ENCODE results near the gene CCNQ.

CCNQ gene

GRCh38 chrX:153633607-153634180 lies 34.8 kb upstream of the CCNQ start:
- H3K9ac ChIP-seq (ENCODE audit: low read length) = no peak overlapping the region
- H3K4me1 ChIP-seq (ENCODE audit: control insufficient read depth, insufficient read depth, low read length) = no peaks in the 10 kb centered on the region
- H3K27me3 ChIP-seq (ENCODE audit: control insufficient read depth, insufficient read depth, low read length) = peaks cover 3% of the 10 kb centered on the region
- no peak overlapping the region for H3K27ac ChIP-seq (ENCODE audit: low read depth, low read length)
- H3K36me3 ChIP-seq (ENCODE audit: control insufficient read depth, insufficient read depth, low read length) = no peaks in the 10 kb centered on the region
- no peak overlapping the region for H3K4me3 ChIP-seq (ENCODE audit: low read length)

DNA sequence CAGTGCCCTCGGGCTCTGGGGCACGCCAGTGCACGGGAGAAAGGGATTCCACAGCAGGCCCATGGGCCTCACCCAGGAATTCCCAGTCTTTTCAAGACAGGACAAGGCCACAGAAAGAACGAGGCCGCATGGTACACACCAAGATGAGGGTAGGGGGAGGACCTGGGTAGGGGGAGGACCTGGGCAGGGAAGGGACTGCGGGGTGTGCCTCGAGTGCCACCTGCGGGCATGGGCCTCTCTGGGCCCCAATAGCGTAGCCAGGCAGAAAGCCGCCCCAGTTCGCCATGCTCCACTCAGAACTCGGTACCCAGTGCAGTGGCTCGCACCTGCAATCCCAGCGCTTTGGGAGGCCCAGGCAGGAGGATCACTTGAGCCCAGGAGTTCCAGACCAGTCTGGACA lies 34.1 kb upstream of the CCNQ start:
- no peak overlapping the region for H3K4me3 ChIP-seq (ENCODE audit: low read length)
- H3K36me3 ChIP-seq (ENCODE audit: control insufficient read depth, insufficient read depth, low read length) = no peaks in the 10 kb centered on the region
- no peak overlapping the region for H3K27ac ChIP-seq (ENCODE audit: low read depth, low read length)
- peaks cover 3% of the 10 kb centered on the region for H3K27me3 ChIP-seq (ENCODE audit: control insufficient read depth, insufficient read depth, low read length)
- no peak overlapping the region for H3K9ac ChIP-seq (ENCODE audit: low read length)
- no peaks in the 10 kb centered on the region for H3K4me1 ChIP-seq (ENCODE audit: control insufficient read depth, insufficient read depth, low read length)

DNA sequence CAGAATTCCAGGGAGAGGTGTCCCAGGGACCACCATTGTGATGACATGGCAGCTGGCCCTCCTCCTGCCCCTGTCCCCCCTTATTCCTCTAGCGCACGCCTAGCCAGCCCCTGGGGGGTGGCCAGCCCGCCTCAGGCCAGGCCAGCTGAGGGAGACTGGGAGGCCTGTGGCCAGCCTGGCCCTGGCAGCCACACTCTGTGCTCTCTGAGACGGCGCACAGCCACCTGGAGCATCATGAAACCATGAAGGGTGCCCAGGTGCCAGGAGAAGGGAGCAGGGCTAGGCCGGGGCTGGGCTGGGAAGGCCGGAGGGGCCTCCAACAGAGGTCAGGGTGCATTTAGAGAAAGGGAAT lies 33.6 kb upstream of the CCNQ start:
- H3K27me3 ChIP-seq (ENCODE audit: control insufficient read depth, insufficient read depth, low read length) = peaks cover 3% of the 10 kb centered on the region
- H3K27ac ChIP-seq (ENCODE audit: low read depth, low read length) = no peak overlapping the region
- no peaks in the 10 kb centered on the region for H3K4me1 ChIP-seq (ENCODE audit: control insufficient read depth, insufficient read depth, low read length)
- H3K9ac ChIP-seq (ENCODE audit: low read length) = no peak overlapping the region
- no peaks in the 10 kb centered on the region for H3K36me3 ChIP-seq (ENCODE audit: control insufficient read depth, insufficient read depth, low read length)
- no peak overlapping the region for H3K4me3 ChIP-seq (ENCODE audit: low read length)

- H3K4me3 ChIP-seq (ENCODE audit: low read length) = no peak overlapping the region
- no peaks in the 10 kb centered on the region for H3K4me1 ChIP-seq (ENCODE audit: control insufficient read depth, insufficient read depth, low read length)
- no peaks in the 10 kb centered on the region for H3K36me3 ChIP-seq (ENCODE audit: control insufficient read depth, insufficient read depth, low read length)
- H3K27me3 ChIP-seq (ENCODE audit: control insufficient read depth, insufficient read depth, low read length) = peaks cover 3% of the 10 kb centered on the region
- H3K27ac ChIP-seq (ENCODE audit: low read depth, low read length) = no peak overlapping the region
- no peak overlapping the region for H3K9ac ChIP-seq (ENCODE audit: low read length)
These were observed 33.1 kb upstream of the CCNQ start for GRCh38 chrX:153631907-153632594.

DNA sequence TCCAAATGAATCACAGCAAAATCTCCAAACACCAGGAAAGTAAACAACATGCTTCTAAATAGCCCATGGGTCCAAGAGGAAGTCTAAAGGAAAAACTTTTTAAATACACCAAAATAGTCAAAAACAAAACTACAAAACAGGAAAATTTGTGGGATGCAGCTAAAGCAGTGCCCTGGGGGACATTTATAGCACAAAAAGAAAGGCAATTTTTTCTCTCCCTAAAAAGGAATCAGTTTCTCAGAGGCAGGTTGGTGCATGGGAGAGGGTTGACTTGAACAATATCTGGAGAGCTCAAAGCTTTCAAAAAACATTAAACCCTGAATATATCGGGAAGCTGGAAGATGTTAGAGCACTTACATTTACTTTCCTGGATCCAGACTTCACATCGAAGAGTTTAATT lies 32.4 kb upstream of the CCNQ start:
- H3K4me1 ChIP-seq (ENCODE audit: control insufficient read depth, insufficient read depth, low read length) = no peaks in the 10 kb centered on the region
- H3K27ac ChIP-seq (ENCODE audit: low read depth, low read length) = no peak overlapping the region
- H3K36me3 ChIP-seq (ENCODE audit: control insufficient read depth, insufficient read depth, low read length) = no peaks in the 10 kb centered on the region
- no peak overlapping the region for H3K9ac ChIP-seq (ENCODE audit: low read length)
- peaks cover 3% of the 10 kb centered on the region for H3K27me3 ChIP-seq (ENCODE audit: control insufficient read depth, insufficient read depth, low read length)
- H3K4me3 ChIP-seq (ENCODE audit: low read length) = no peak overlapping the region

GRCh38 chrX:153628665-153629064 lies 29.7 kb upstream of the CCNQ start:
- Histone ChIP-seq H3K36me3 (ENCODE audit: control insufficient read depth, insufficient read depth, low read length) (no peaks in the 10 kb centered on the region), H3K4me3 (ENCODE audit: low read length) (no peak overlapping the region), H3K4me1 (ENCODE audit: control insufficient read depth, insufficient read depth, low read length) (no peaks in the 10 kb centered on the region), H3K27me3 (ENCODE audit: control insufficient read depth, insufficient read depth, low read length) (peaks cover 11% of the 10 kb centered on the region), H3K27ac (ENCODE audit: low read depth, low read length) (no peak overlapping the region), H3K9ac (ENCODE audit: low read length) (no peak overlapping the region)

GRCh38 chrX:153628129-153628528 lies 29.2 kb upstream of the CCNQ start:
- Histone ChIP-seq H3K27me3 (ENCODE audit: control insufficient read depth, insufficient read depth, low read length) (peaks cover 11% of the 10 kb centered on the region), H3K36me3 (ENCODE audit: control insufficient read depth, insufficient read depth, low read length) (no peaks in the 10 kb centered on the region), H3K27ac (ENCODE audit: low read depth, low read length) (no peak overlapping the region), H3K9ac (ENCODE audit: low read length) (no peak overlapping the region), H3K4me3 (ENCODE audit: low read length) (no peak overlapping the region), H3K4me1 (ENCODE audit: control insufficient read depth, insufficient read depth, low read length) (no peaks in the 10 kb centered on the region)

DNA sequence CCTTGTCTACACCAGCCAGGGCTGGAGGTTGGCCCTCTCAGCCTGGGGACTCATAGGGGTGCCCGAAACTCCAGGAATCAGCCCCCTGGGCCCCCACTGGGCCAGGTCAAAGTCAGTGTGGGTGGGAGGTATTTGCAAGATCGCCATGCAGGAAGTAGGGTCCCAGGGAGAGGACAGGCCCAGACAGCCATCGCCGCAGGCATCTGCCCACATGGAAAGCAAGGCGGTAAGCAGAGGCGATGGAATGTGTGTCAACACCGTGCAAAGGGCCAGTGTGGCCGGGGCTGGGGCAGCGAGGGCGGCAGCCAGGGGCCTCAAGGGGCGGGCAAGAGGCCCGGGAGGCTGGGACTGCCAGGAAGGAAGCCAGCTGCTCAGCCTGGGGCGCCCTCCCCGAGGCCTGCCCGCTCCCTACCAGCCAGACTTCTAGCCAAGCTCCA lies 28.8 kb upstream of the CCNQ start:
- Histone ChIP-seq H3K4me3 (ENCODE audit: low read length) (no peak overlapping the region), H3K4me1 (ENCODE audit: control insufficient read depth, insufficient read depth, low read length) (no peaks in the 10 kb centered on the region), H3K27me3 (ENCODE audit: control insufficient read depth, insufficient read depth, low read length) (peaks cover 13% of the 10 kb centered on the region), H3K27ac (ENCODE audit: low read depth, low read length) (no peak overlapping the region), H3K36me3 (ENCODE audit: control insufficient read depth, insufficient read depth, low read length) (no peaks in the 10 kb centered on the region), H3K9ac (ENCODE audit: low read length) (no peak overlapping the region)

- Histone ChIP-seq H3K27me3 (ENCODE audit: control insufficient read depth, insufficient read depth, low read length) (peaks cover 13% of the 10 kb centered on the region), H3K4me1 (ENCODE audit: control insufficient read depth, insufficient read depth, low read length) (no peaks in the 10 kb centered on the region), H3K9ac (ENCODE audit: low read length) (no peak overlapping the region), H3K4me3 (ENCODE audit: low read length) (no peak overlapping the region), H3K27ac (ENCODE audit: low read depth, low read length) (no peak overlapping the region), H3K36me3 (ENCODE audit: control insufficient read depth, insufficient read depth, low read length) (no peaks in the 10 kb centered on the region)
These were observed 28.1 kb upstream of the CCNQ start for GRCh38 chrX:153626863-153627674.

GRCh38 chrX:153626025-153626633 lies 27.2 kb upstream of the CCNQ start:
- H3K27ac ChIP-seq (ENCODE audit: low read depth, low read length) = no peak overlapping the region
- no peak overlapping the region for H3K4me3 ChIP-seq (ENCODE audit: low read length)
- H3K9ac ChIP-seq (ENCODE audit: low read length) = no peak overlapping the region
- no peaks in the 10 kb centered on the region for H3K4me1 ChIP-seq (ENCODE audit: control insufficient read depth, insufficient read depth, low read length)
- H3K36me3 ChIP-seq (ENCODE audit: control insufficient read depth, insufficient read depth, low read length) = no peaks in the 10 kb centered on the region
- peaks cover 13% of the 10 kb centered on the region for H3K27me3 ChIP-seq (ENCODE audit: control insufficient read depth, insufficient read depth, low read length)

GRCh38 chrX:153625271-153626024 lies 26.5 kb upstream of the CCNQ start:
- no peak overlapping the region for H3K9ac ChIP-seq (ENCODE audit: low read length)
- H3K4me1 ChIP-seq (ENCODE audit: control insufficient read depth, insufficient read depth, low read length) = no peaks in the 10 kb centered on the region
- no peak overlapping the region for H3K27ac ChIP-seq (ENCODE audit: low read depth, low read length)
- no peaks in the 10 kb centered on the region for H3K36me3 ChIP-seq (ENCODE audit: control insufficient read depth, insufficient read depth, low read length)
- H3K27me3 ChIP-seq (ENCODE audit: control insufficient read depth, insufficient read depth, low read length) = peaks cover 13% of the 10 kb centered on the region
- no peak overlapping the region for H3K4me3 ChIP-seq (ENCODE audit: low read length)
